ENCODE results near the gene MAP1LC3B2. TPM values are rescaled to one million over a fixed set of nuclear protein-coding genes. Genes with fewer than 3 reads are reported as not detected.

Gene MAP1LC3B2
- total and polyA plus RNA-seq, 2 experiments from 2014 or later, result 3.3 TPM; not detected in 1

DNA sequence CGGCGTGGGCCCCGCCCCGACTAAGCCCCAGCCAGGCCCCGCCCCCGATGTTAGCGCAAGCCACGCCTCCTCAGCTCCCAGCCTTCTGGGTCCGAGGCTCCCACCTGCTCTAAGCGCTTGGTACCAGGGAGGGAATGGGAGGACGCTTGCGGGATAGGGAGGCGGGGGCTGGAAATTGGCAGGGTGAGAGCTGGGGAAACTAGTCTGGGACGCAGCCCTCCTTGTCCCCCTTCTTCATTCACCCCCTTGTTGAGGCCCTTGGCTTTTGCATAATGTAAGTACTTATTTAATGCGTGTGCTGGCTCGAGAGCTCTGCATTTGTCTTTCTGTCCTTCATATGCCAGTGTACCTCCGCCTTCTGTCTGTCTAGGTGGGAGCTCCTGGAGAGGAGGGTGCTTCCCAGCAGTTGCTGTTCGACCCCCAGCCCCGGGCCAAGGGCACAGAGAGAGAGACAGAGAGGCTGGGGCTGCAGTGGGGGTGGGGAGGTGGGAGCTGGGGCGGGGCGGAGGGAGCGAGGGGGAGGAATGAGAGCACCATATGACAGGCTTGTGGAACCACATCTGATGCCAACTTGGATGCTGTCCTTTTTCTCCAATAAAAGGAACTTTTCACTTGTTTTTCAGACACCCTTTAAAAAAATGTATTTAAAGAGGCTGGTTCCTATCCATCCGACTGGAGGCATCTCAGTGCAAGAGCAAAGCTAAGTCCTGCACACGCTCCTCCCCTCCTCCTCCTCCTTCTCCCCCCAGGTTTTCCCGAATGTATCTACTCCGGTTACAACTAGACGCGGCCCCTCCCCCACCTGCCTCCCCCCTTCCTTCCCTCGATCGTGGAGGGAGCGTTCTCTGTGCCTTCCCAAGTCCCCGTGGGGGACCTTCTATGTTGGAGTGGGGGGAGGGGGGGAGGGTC lies 25.6 kb upstream of the MAP1LC3B2 start:
- Histone ChIP-seq H3K27me3 (no peaks in the 10 kb centered on the region), H3K9me3 (ENCODE audit: low read depth) (no peaks in the 10 kb centered on the region), H3K36me3 (replicated peaks; ENCODE audit: insufficient read depth, low read depth) (no peaks in the 10 kb centered on the region), H3K9me2 (replicated peaks; ENCODE audit: insufficient read depth) (no peaks in the 10 kb centered on the region), H3K4me2 (peak overlapping the region; percentile 90), H2AFZ (peak overlapping the region; percentile 63), H3K27ac (peak overlapping the region; percentile 79), H3K79me2 (no peaks in the 10 kb centered on the region), H4K20me1 (ENCODE audit: insufficient read depth, poor library complexity, severe bottlenecking) (no peaks in the 10 kb centered on the region), H3K4me1 (ENCODE audit: insufficient read depth) (peaks cover 20% of the 10 kb centered on the region), H3K4me3 (peak overlapping the region; percentile 44)
- TF ChIP-seq EZH2phosphoT487 (IDR thresholded peaks at IDR 0.05; ENCODE audit: low read depth, severe bottlenecking, unreplicated experiment) (no peak), EZH2 (IDR thresholded peaks at IDR 0.05; ENCODE audit: borderline replicate concordance) (no peak)
- TF ChIP-seq, protein P1, sequence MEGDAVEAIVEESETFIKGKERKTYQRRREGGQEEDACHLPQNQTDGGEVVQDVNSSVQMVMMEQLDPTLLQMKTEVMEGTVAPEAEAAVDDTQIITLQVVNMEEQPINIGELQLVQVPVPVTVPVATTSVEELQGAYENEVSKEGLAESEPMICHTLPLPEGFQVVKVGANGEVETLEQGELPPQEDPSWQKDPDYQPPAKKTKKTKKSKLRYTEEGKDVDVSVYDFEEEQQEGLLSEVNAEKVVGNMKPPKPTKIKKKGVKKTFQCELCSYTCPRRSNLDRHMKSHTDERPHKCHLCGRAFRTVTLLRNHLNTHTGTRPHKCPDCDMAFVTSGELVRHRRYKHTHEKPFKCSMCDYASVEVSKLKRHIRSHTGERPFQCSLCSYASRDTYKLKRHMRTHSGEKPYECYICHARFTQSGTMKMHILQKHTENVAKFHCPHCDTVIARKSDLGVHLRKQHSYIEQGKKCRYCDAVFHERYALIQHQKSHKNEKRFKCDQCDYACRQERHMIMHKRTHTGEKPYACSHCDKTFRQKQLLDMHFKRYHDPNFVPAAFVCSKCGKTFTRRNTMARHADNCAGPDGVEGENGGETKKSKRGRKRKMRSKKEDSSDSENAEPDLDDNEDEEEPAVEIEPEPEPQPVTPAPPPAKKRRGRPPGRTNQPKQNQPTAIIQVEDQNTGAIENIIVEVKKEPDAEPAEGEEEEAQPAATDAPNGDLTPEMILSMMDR (IDR thresholded peaks at IDR 0.05; ENCODE audit: poor library complexity), result no peak
- 3% methylated on average over 24 of the region's 32 CpGs for WGBS (ENCODE audit: low lambda C conversion rate, missing lambda C conversion rate)
- DNase-seq (ENCODE audit: low spot score), result peak; percentile 90

DNA sequence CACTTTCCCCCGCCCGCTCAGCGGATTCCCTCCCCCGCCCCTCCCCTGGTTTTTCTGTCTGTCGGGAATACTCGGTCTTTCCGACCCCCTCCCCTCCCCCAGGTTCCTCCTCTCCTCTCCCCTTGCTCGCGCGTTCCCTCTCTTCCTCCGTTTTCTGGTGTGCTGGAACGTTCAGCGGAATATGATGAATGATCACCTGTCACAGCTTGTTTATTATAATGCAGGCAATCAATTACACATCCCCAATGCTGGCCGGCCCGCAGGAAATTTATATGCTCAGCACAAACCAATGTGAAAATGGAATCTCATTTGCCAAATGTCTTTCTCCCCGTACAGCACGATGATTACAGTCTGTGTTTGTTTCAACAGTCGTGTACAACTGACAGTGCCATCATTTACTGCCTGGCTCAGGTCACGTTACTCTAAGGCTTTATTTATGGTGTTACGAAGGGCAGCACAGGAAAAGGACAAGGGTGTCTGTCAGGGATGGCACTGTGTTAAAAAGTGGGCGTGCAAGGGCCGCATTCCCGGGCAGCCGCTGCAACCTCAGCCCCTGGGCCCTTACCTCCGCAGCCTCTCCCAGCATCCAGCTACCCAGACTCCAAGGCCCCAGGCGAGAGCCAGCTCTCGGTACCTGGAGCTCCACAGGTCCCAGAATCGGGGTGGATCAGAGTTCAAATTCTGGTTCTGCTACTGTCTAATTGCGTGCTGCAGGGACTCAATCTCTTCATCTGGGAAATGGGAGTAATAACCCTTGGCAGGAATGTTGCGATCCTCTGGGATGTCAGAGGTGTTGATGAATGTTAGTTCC lies 24.7 kb upstream of the MAP1LC3B2 start:
- Histone ChIP-seq H2AFZ (peak overlapping the region; percentile 63), H3K79me2 (no peaks in the 10 kb centered on the region), H3K4me2 (peak overlapping the region; percentile 90), H3K27me3 (no peaks in the 10 kb centered on the region), H4K20me1 (ENCODE audit: insufficient read depth, poor library complexity, severe bottlenecking) (no peaks in the 10 kb centered on the region), H3K4me3 (peak overlapping the region; percentile 44), H3K36me3 (replicated peaks; ENCODE audit: insufficient read depth, low read depth) (no peaks in the 10 kb centered on the region), H3K9me2 (replicated peaks; ENCODE audit: insufficient read depth) (no peaks in the 10 kb centered on the region), H3K27ac (peak overlapping the region; percentile 79), H3K4me1 (ENCODE audit: insufficient read depth) (peaks cover 14% of the 10 kb centered on the region), H3K9me3 (ENCODE audit: low read depth) (no peaks in the 10 kb centered on the region)
- peak; percentile 44 for DNase-seq (ENCODE audit: low spot score)
- WGBS (ENCODE audit: low lambda C conversion rate, missing lambda C conversion rate), result 17% methylated on average over 24 of the region's 30 CpGs
- TF ChIP-seq, protein P1 (IDR thresholded peaks at IDR 0.05; ENCODE audit: poor library complexity), result no peak
- TF ChIP-seq EZH2 (IDR thresholded peaks at IDR 0.05; ENCODE audit: borderline replicate concordance), result no peak
- no peak for TF ChIP-seq EZH2phosphoT487 (IDR thresholded peaks at IDR 0.05; ENCODE audit: low read depth, severe bottlenecking, unreplicated experiment)

DNA sequence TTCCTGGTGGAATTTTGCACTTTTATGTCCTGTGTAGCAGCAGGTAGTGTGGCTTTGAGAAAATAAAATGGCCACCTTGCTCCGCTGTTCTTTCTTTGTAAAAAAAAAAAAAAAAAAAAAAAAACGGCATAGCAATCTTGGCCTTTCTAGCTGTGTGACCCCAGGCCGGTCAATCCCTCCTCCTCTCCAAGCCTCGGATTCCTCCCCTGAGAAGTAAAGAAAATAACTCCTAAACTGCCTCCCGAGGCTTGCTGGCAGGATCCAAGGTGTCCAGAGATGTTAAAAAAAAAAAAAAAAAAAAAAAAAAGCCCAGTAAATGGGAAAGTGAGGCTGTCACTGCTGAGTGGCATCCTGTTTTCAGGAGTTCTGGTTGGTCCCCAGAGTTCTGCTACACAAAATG lies 23.9 kb upstream of the MAP1LC3B2 start:
- Histone ChIP-seq H3K9me3 (ENCODE audit: low read depth) (no peaks in the 10 kb centered on the region), H3K4me1 (ENCODE audit: insufficient read depth) (peaks cover 20% of the 10 kb centered on the region), H3K36me3 (replicated peaks; ENCODE audit: insufficient read depth, low read depth) (no peaks in the 10 kb centered on the region), H3K9me2 (replicated peaks; ENCODE audit: insufficient read depth) (no peaks in the 10 kb centered on the region), H3K79me2 (no peaks in the 10 kb centered on the region), H3K4me3 (no peak overlapping the region), H4K20me1 (ENCODE audit: insufficient read depth, poor library complexity, severe bottlenecking) (no peaks in the 10 kb centered on the region), H3K27me3 (no peaks in the 10 kb centered on the region), H3K27ac (no peak overlapping the region), H3K4me2 (peak overlapping the region; percentile 90), H2AFZ (no peak overlapping the region)
- 49% methylated on average over 5 of the region's 5 CpGs for WGBS (ENCODE audit: low lambda C conversion rate, missing lambda C conversion rate)
- no peak for DNase-seq (ENCODE audit: low spot score)
- TF ChIP-seq EZH2 (IDR thresholded peaks at IDR 0.05; ENCODE audit: borderline replicate concordance) (no peak), EZH2phosphoT487 (IDR thresholded peaks at IDR 0.05; ENCODE audit: low read depth, severe bottlenecking, unreplicated experiment) (no peak)
- TF ChIP-seq, protein P1 (IDR thresholded peaks at IDR 0.05; ENCODE audit: poor library complexity), result no peak

All from hepatocyte (in vitro differentiated cells).